GM12892 (cell line): ENCODE results near the gene SCUBE1.

Experiments used
- POLR2A ChIP-seq: IDR thresholded peaks from 2 replicates; pipeline ENCODE4 v1.6.1; 2011; ENCODE audit warnings: low read depth, low read length, control low read depth
- POLR2AphosphoS5 ChIP-seq: IDR thresholded peaks from 2 replicates; pipeline ENCODE4 v1.6.1; 2011; ENCODE audit warnings: low read depth, low read length, control low read depth
- TAF1 ChIP-seq: IDR thresholded peaks from 2 replicates; pipeline ENCODE4 v1.6.1; 2011; ENCODE audit warnings: low read depth, mild to moderate bottlenecking, control low read depth, low read length, borderline replicate concordance

GRCh38 chr22:43343262-43343669 lies at the start of gene SCUBE1:
- no peak for TF ChIP-seq TAF1
- TF ChIP-seq POLR2A: no peak
- no peak for TF ChIP-seq POLR2AphosphoS5
